NCI-H2107 (cell line): ENCODE data around the gene GRIA4.

Source experiments
- DNase-seq: peaks from one replicate; lab custom pipeline; 2025; lab: John Stamatoyannopoulos, UW

GRIA4 gene

GRCh38 chr11:105789579-105790420, 179.9 kb downstream of the GRIA4 start:
- DNase-seq, result no peak

GRCh38 chr11:105790840-105791239, 181.0 kb downstream of the GRIA4 start:
- DNase-seq, result no peak

DNA sequence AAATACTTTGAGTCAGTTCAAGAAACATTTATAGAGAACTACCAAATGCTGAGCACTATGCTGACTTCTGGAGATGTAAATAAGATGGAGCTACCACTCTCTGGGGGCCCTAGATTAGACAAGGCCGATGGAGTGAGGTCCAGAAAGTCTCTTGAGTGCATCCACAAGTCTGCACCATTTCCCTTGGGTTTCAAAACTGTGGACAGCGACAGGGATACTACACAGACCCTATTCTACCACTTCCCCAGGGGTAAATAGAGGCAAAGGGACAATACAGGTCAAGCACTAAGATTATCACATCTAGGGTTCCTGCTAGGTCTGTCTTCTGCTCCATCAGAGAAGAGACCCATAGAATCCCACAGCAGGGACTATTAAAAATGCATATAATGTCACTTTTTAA, 183.2 kb downstream of the GRIA4 start:
- DNase-seq, result no peak

DNA sequence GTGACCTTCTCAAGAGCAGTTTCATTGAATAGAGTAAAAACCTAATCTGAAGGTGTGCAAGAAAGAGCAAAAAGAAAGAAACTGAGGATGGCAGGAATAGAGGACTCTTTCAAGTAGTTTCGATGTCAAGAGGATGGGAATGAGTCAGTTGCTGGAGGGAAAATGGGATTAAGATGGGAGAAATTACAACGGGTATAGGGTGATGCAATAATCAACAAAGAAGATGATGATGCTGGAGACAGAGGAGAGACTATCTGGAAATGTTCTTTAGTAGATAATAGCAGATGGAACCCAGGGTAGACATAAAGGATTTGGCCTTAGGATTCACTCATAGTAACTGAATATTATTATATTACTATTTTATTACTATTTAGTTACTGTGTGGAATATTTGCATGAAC, 189.4 kb downstream of the GRIA4 start:
- no peak for DNase-seq

- no peak for DNase-seq
Measured at GRCh38 chr11:105799728-105800462, 190.0 kb downstream of the GRIA4 start.

GRCh38 chr11:105802390-105802789, 192.5 kb downstream of the GRIA4 start:
- DNase-seq, result no peak

GRCh38 chr11:105811242-105811641, 201.4 kb downstream of the GRIA4 start:
- no peak for DNase-seq

DNA sequence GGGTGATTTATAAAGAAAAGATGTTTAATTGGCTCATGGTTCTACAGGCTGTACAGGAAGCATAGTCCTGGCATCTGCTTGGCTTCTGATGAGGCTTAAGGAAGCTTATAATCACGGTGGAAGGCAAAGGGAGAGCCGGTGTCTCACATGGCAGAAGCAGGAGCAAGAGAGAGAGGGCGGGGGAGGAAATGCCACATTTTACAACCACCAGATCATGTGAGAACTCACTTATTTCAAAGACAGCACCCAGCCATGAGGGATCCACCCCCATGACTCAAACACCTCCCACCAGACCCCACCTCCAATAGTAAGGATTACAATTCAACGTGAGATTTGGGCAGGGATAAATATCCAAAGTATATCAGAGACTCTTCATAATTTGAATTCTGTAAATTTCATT, 211.5 kb downstream of the GRIA4 start:
- no peak for DNase-seq

DNA sequence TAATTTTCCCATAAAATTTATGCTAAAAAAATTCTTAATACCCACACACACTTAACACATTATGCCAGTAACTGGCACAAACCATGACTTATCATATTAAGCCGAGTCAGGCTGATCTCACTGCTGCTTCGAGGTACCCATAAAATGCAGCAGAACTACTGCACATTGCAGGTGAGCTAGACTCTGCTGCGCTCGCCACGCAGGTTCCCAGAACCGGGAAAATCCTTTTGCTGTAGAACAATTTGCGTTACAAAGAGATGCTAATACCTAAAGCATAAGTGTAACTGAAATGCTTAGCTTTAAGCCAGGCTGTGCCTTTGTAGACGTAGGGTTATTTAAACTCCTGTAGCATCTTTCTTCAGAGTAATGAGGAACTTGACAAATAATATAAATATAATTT, 211.9 kb downstream of the GRIA4 start:
- DNase-seq, result no peak

GRCh38 chr11:105823495-105824033, 213.7 kb downstream of the GRIA4 start:
- no peak for DNase-seq

GRCh38 chr11:105824457-105825013, 214.7 kb downstream of the GRIA4 start:
- DNase-seq, result no peak

DNA sequence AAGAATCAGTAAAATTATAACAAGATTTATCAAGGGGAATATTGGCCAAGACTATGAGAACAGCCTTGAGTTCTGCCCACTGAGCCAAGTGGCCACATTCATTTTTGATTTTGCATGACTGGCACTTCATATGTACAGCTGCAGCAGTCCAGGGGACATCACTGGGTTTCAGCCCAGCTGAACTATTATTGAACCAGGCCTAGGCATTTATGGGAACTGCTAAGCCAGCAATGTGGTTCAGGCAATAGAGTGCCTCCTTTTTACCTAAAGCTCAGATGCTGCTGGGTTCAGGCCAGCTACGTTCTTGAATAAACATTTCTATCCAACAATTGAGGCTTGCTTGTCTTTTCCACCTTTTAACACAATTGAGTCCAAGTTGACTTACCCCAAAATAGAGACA, 215.3 kb downstream of the GRIA4 start:
- DNase-seq, result no peak

- no peak for DNase-seq
Measured at GRCh38 chr11:105827906-105828305, 218.0 kb downstream of the GRIA4 start.

- DNase-seq, result no peak
Measured at GRCh38 chr11:105829084-105829483, 219.2 kb downstream of the GRIA4 start.

GRCh38 chr11:105834461-105834860, 224.6 kb downstream of the GRIA4 start:
- no peak for DNase-seq

- DNase-seq, result no peak
Measured at GRCh38 chr11:105838668-105839384, 229.0 kb downstream of the GRIA4 start.

GRCh38 chr11:105840391-105840790, 230.5 kb downstream of the GRIA4 start:
- no peak for DNase-seq

DNA sequence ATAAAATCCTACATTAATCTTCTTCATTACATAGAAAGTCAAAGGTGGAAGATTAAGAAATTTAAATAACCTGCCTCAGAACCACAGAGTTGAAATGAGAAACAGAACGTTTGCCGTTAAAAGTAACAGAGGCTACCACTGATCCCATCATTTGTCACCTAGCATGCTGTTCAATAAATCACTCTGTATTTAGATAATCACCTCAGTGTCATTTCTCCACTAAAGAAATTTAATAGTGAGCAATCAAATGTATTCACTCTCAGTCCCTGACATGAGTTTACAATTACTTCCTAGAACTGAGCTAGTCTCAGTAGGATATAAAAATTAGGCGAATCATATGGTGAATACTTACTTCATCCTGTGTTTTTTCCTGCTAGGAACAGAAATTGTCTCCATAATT, 242.5 kb downstream of the GRIA4 start:
- DNase-seq, result no peak

GRCh38 chr11:105854269-105854668, 244.4 kb downstream of the GRIA4 start:
- no peak for DNase-seq

DNA sequence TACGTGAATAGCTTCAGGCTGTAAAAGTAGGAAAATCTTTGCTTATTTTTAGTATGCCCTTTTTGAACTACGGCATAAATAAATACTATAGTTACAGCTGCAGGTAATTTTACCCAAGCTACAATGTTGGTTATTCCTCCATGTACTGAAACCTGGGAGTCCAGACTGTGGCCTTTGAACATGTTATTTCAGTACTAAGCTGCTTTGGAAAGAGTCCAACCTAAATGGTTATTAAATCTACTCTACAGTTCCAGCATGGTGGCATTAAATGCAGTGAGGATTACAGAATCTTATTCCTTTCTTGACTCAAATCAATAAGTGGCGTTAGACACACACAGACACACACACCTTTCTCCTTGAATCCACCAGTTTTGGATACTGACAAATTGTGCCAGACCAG, 247.1 kb downstream of the GRIA4 start:
- no peak for DNase-seq

- DNase-seq, result no peak
Measured at GRCh38 chr11:105857728-105858127, 247.9 kb downstream of the GRIA4 start.

DNA sequence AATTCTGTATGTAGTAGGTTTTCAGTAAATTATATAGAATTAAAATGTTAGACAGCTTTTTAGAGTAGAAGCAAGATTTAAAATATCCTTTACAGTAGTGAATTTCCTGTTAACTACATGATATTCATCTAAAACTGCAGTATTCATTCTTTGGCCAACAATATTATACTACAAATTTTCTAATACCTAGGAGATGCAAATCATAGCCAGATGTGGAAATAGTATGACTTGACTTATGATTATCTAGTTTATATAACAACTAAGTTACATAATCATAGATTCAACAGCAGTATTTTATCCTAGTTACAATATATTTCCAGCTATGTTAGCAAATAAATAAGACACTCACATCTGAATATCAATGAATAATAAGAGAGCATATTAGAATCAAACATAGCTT, 249.0 kb downstream of the GRIA4 start:
- DNase-seq, result no peak
